Measurements from ENCODE around the gene TKFC. TPM values are rescaled to one million over a fixed set of nuclear protein-coding genes. Genes with fewer than 3 reads are reported as not detected.

Gene TKFC
- total RNA-seq, 1 donor from 2014 or later, result 21.2 TPM

Other genes starting within 250 kb of the TKFC start
- gene CD5, start 230.7 kb upstream of the TKFC start, total RNA-seq, result 0.26 TPM
- 21.5 TPM for gene VPS37C, start 171.8 kb upstream of the TKFC start, total RNA-seq
- 47.2 TPM for gene PGA3, start 129.7 kb upstream of the TKFC start, total RNA-seq
- gene PGA4, start 110.9 kb upstream of the TKFC start, total RNA-seq, result 20.6 TPM
- gene PGA5, start 92.1 kb upstream of the TKFC start, total RNA-seq, result 2.6 TPM
- 7.7 TPM for gene VWCE, start 37.9 kb upstream of the TKFC start, total RNA-seq
- 195 TPM for gene DDB1, start 123 bp upstream of the TKFC start, total RNA-seq
- 34.4 TPM for gene CYB561A3, start 28.7 kb downstream of the TKFC start, total RNA-seq
- gene TMEM138, start 29.1 kb downstream of the TKFC start, total RNA-seq, result 68.2 TPM
- 9.9 TPM for gene TMEM216, start 59.4 kb downstream of the TKFC start, total RNA-seq
- 73.0 TPM for gene CPSF7, start 96.7 kb downstream of the TKFC start, total RNA-seq
- 40.2 TPM for gene SDHAF2, start 96.9 kb downstream of the TKFC start, total RNA-seq
- 1.2 TPM for gene LRRC10B, start 175.5 kb downstream of the TKFC start, total RNA-seq
- 2.4 TPM for gene SYT7, start 247.8 kb downstream of the TKFC start, total RNA-seq

All from mesenteric fat pad (tissue), 1 donor.